ENCODE data around the gene GRIN1.
A peak's percentile ranks its signal among the peaks of the same experiment; 100 is the strongest.

The GRIN1 gene

GRCh38 chr9:137138722-137139467 lies at the start of gene GRIN1:
TSS of gene GRIN1 (plus strand) at chr9:137139154. CDS start at chr9:137139487, 333 bp downstream.
- no peak within 1 kb of the TSS for H3K4me3 ChIP-seq (ENCODE audit: low read depth, low read length)
- TF ChIP-seq CTCF (conservative IDR thresholded peaks at IDR 0.05; ENCODE audit: low read depth, low read length), result no peak
- DNase-seq (ENCODE audit: low read depth), result peak; percentile 20

- TF ChIP-seq CTCF (conservative IDR thresholded peaks at IDR 0.05; ENCODE audit: low read depth, low read length), result no peak
- H3K4me3 ChIP-seq (ENCODE audit: low read depth, low read length), result no peak overlapping the region
- no peak for DNase-seq (ENCODE audit: low read depth)
These were observed 49.6 kb upstream of the GRIN1 start for GRCh38 chr9:137089232-137089947.

- no peak for TF ChIP-seq CTCF (conservative IDR thresholded peaks at IDR 0.05; ENCODE audit: low read depth, low read length)
- no peak overlapping the region for H3K4me3 ChIP-seq (ENCODE audit: low read depth, low read length)
- DNase-seq (ENCODE audit: low read depth), result no peak
These were observed 43.1 kb upstream of the GRIN1 start for GRCh38 chr9:137095664-137096517.

- no peak overlapping the region for H3K4me3 ChIP-seq (ENCODE audit: low read depth, low read length)
These were observed 42.0 kb upstream of the GRIN1 start for GRCh38 chr9:137096785-137097546.

GRCh38 chr9:137097761-137098462 lies 41.0 kb upstream of the GRIN1 start:
- no peak for TF ChIP-seq CTCF (conservative IDR thresholded peaks at IDR 0.05; ENCODE audit: low read depth, low read length)
- no peak overlapping the region for H3K4me3 ChIP-seq (ENCODE audit: low read depth, low read length)

More at GRCh38 chr9:137096785-137097546, 42.0 kb upstream of the GRIN1 start:
- DNase-seq (ENCODE audit: low read depth), result no peak
- TF ChIP-seq CTCF (conservative IDR thresholded peaks at IDR 0.05; ENCODE audit: low read depth, low read length), result no peak

GRCh38 chr9:137099231-137099630 lies 39.7 kb upstream of the GRIN1 start:
- no peak for TF ChIP-seq CTCF (conservative IDR thresholded peaks at IDR 0.05; ENCODE audit: low read depth, low read length)
- H3K4me3 ChIP-seq (ENCODE audit: low read depth, low read length), result no peak overlapping the region
- DNase-seq (ENCODE audit: low read depth), result no peak

More at GRCh38 chr9:137097761-137098462, 41.0 kb upstream of the GRIN1 start:
- DNase-seq (ENCODE audit: low read depth), result no peak

Measured in choroid plexus epithelial cell (primary cell).